IPS-NIHi7 (cell line): ENCODE data around the gene ATG7.

Experiments used
- DNase-seq: peaks from one replicate; pipeline ENCODE4 v3.0.0; 2012; ENCODE audit warnings: mixed read lengths; ENCODE audit errors: extremely low spot score

The ATG7 gene

GRCh38 chr3:11271986-11272904, at the start of gene ATG7:
Gene ATG7 (plus strand): TSS chr3:11272397. CDS start chr3:11298696, 26,299 bp downstream.
- peak; percentile 100 for DNase-seq

- DNase-seq = no peak
Observed at GRCh38 chr3:11224010-11224409, 48.2 kb upstream of the ATG7 start.

GRCh38 chr3:11224870-11225229, 47.3 kb upstream of the ATG7 start:
- DNase-seq = no peak

- DNase-seq = no peak
Observed at GRCh38 chr3:11226042-11226370, 46.2 kb upstream of the ATG7 start.

GRCh38 chr3:11228041-11228440, 44.2 kb upstream of the ATG7 start:
- no peak for DNase-seq

GRCh38 chr3:11230125-11230524, 42.1 kb upstream of the ATG7 start:
- DNase-seq = no peak

GRCh38 chr3:11230832-11231231, 41.4 kb upstream of the ATG7 start:
- DNase-seq = no peak

GRCh38 chr3:11235385-11235784, 36.8 kb upstream of the ATG7 start:
- DNase-seq = no peak

GRCh38 chr3:11236588-11237461, 35.4 kb upstream of the ATG7 start:
- DNase-seq = peak; percentile 85

GRCh38 chr3:11238060-11238459, 34.1 kb upstream of the ATG7 start:
- no peak for DNase-seq

GRCh38 chr3:11238880-11239279, 33.3 kb upstream of the ATG7 start:
- no peak for DNase-seq

- DNase-seq = no peak
Observed at GRCh38 chr3:11239796-11240195, 32.4 kb upstream of the ATG7 start.

- no peak for DNase-seq
Observed at GRCh38 chr3:11240496-11240895, 31.7 kb upstream of the ATG7 start.

GRCh38 chr3:11244121-11244677, 28.0 kb upstream of the ATG7 start:
- no peak for DNase-seq

- DNase-seq = no peak
Observed at GRCh38 chr3:11245276-11245675, 26.9 kb upstream of the ATG7 start.

- DNase-seq = no peak
Observed at GRCh38 chr3:11245827-11246662, 26.2 kb upstream of the ATG7 start.

- no peak for DNase-seq
Observed at GRCh38 chr3:11246663-11246970, 25.6 kb upstream of the ATG7 start.

GRCh38 chr3:11247362-11247761, 24.8 kb upstream of the ATG7 start:
- no peak for DNase-seq

- no peak for DNase-seq
Observed at GRCh38 chr3:11248596-11248995, 23.6 kb upstream of the ATG7 start.

- no peak for DNase-seq
Observed at GRCh38 chr3:11250902-11251806, 21.0 kb upstream of the ATG7 start.

- no peak for DNase-seq
Observed at GRCh38 chr3:11251807-11252176, 20.4 kb upstream of the ATG7 start.
